ENCODE data around the gene KRT79. TPM values are rescaled to one million over a fixed set of nuclear protein-coding genes. Genes with fewer than 3 reads are reported as not detected.
"Not testable (repeated sequence)": the region's sequence is repeated elsewhere in the genome, so short reads cannot be mapped to it uniquely, and the experiment has no call there.

KRT79 gene
- total and polyA plus RNA-seq, 4 donors = not detected

GRCh38 chr12:52857500-52857899, 23.4 kb upstream of the KRT79 start:
- no peak for TF ChIP-seq RAD21 (IDR thresholded peaks at IDR 0.05)
- no peak for TF ChIP-seq JUND (IDR thresholded peaks at IDR 0.05)
- TF ChIP-seq EGR1 (IDR thresholded peaks at IDR 0.05; ENCODE audit: low read depth in 2 of 2) = no peak
- no peak for TF ChIP-seq RXRA (IDR thresholded peaks at IDR 0.05)
- TF ChIP-seq SP1 (IDR thresholded peaks at IDR 0.05) = no peak
- no peak for TF ChIP-seq HNF4A (conservative IDR thresholded peaks at IDR 0.05)
- no peak for TF ChIP-seq NR2F2 (IDR thresholded peaks at IDR 0.05)
- TF ChIP-seq GABPA (IDR thresholded peaks at IDR 0.05 in 1 of 2, conservative IDR thresholded peaks at IDR 0.05 in 1 of 2) = no peak
- H3K36me3 ChIP-seq (ENCODE audit: control insufficient read depth in 4 of 4, insufficient read depth in 3 of 4, low read depth in 1 of 4, low read length in 3 of 4) = no peaks in the 10 kb centered on the region
- no peak overlapping the region for H3K27ac ChIP-seq (ENCODE audit: low read depth in 1 of 2, low read length in 2 of 2)
- H3K4me1 ChIP-seq (ENCODE audit: control insufficient read depth in 4 of 4, insufficient read depth in 4 of 4, low read length in 3 of 4) = no peaks in the 10 kb centered on the region
- peaks cover 0 to 4% (median 0%) of the 10 kb centered on the region in 4 donors for H3K27me3 ChIP-seq (ENCODE audit: control insufficient read depth in 4 of 4, insufficient read depth in 4 of 4, low read length in 3 of 4)
- H3K9ac ChIP-seq (ENCODE audit: low read depth in 1 of 2, low read length in 2 of 2) = no peak overlapping the region
- H3K4me3 ChIP-seq (ENCODE audit: low read depth in 1 of 3, low read length in 3 of 3) = no peak overlapping the region
- no peak for DNase-seq (ENCODE audit: low spot score)
- 92% methylated on average over 3 of the region's 3 CpGs for WGBS
- H3K9me3 ChIP-seq (ENCODE audit: control insufficient read depth in 4 of 4, low read length in 3 of 4) = no peaks in the 10 kb centered on the region

- Histone ChIP-seq H3K9me3 (ENCODE audit: control insufficient read depth in 4 of 4, low read length in 3 of 4) (no peaks in the 10 kb centered on the region), H3K4me3 (ENCODE audit: low read depth in 1 of 3, low read length in 3 of 3) (no peak overlapping the region), H3K4me1 (ENCODE audit: control insufficient read depth in 4 of 4, insufficient read depth in 4 of 4, low read length in 3 of 4) (no peaks in the 10 kb centered on the region), H3K27me3 (ENCODE audit: control insufficient read depth in 4 of 4, insufficient read depth in 4 of 4, low read length in 3 of 4) (peaks cover 0 to 4% (median 0%) of the 10 kb centered on the region in 4 donors), H3K9ac (ENCODE audit: low read depth in 1 of 2, low read length in 2 of 2) (no peak overlapping the region), H3K27ac (ENCODE audit: low read depth in 1 of 2, low read length in 2 of 2) (no peak overlapping the region), H3K36me3 (ENCODE audit: control insufficient read depth in 4 of 4, insufficient read depth in 3 of 4, low read depth in 1 of 4, low read length in 3 of 4) (no peaks in the 10 kb centered on the region)
- DNase-seq (ENCODE audit: low spot score) = no peak
- no peak for TF ChIP-seq YY1 (IDR thresholded peaks at IDR 0.05)
- no peak for TF ChIP-seq REST (IDR thresholded peaks at IDR 0.05)
- TF ChIP-seq EGR1 (IDR thresholded peaks at IDR 0.05; ENCODE audit: low read depth in 2 of 2) = no peak
- TF ChIP-seq JUND (IDR thresholded peaks at IDR 0.05) = no peak
- no peak for TF ChIP-seq MAX (IDR thresholded peaks at IDR 0.05)
- 93% methylated on average over 3 of the region's 3 CpGs for WGBS
Observed at GRCh38 chr12:52856787-52857186, 22.7 kb upstream of the KRT79 start.

- not testable (repeated sequence) for H3K4me3 ChIP-seq (ENCODE audit: low read depth in 1 of 3, low read length in 3 of 3); DNase-seq (ENCODE audit: low spot score); H3K9ac ChIP-seq (ENCODE audit: low read depth in 1 of 2, low read length in 2 of 2); H3K36me3 ChIP-seq (ENCODE audit: control insufficient read depth in 4 of 4, insufficient read depth in 3 of 4, low read depth in 1 of 4, low read length in 3 of 4); H3K9me3 ChIP-seq (ENCODE audit: control insufficient read depth in 4 of 4, low read length in 3 of 4); H3K27me3 ChIP-seq (ENCODE audit: control insufficient read depth in 4 of 4, insufficient read depth in 4 of 4, low read length in 3 of 4); H3K4me1 ChIP-seq (ENCODE audit: control insufficient read depth in 4 of 4, insufficient read depth in 4 of 4, low read length in 3 of 4); H3K27ac ChIP-seq (ENCODE audit: low read depth in 1 of 2, low read length in 2 of 2)
- WGBS = 98% methylated on average over 2 of the region's 2 CpGs
Observed at GRCh38 chr12:52856077-52856476, 22.0 kb upstream of the KRT79 start.

- DNase-seq (ENCODE audit: low spot score) = no peak
- H3K4me3 ChIP-seq (ENCODE audit: low read depth in 1 of 3, low read length in 3 of 3) = no peak overlapping the region
- no peaks in the 10 kb centered on the region for H3K9me3 ChIP-seq (ENCODE audit: control insufficient read depth in 4 of 4, low read length in 3 of 4)
- no peaks in the 10 kb centered on the region for H3K36me3 ChIP-seq (ENCODE audit: control insufficient read depth in 4 of 4, insufficient read depth in 3 of 4, low read depth in 1 of 4, low read length in 3 of 4)
- peaks cover 0 to 4% (median 0%) of the 10 kb centered on the region in 4 donors for H3K27me3 ChIP-seq (ENCODE audit: control insufficient read depth in 4 of 4, insufficient read depth in 4 of 4, low read length in 3 of 4)
- H3K9ac ChIP-seq (ENCODE audit: low read depth in 1 of 2, low read length in 2 of 2) = no peak overlapping the region
- no peak overlapping the region for H3K27ac ChIP-seq (ENCODE audit: low read depth in 1 of 2, low read length in 2 of 2)
- no peaks in the 10 kb centered on the region for H3K4me1 ChIP-seq (ENCODE audit: control insufficient read depth in 4 of 4, insufficient read depth in 4 of 4, low read length in 3 of 4)
- TF ChIP-seq EGR1 (IDR thresholded peaks at IDR 0.05; ENCODE audit: low read depth in 2 of 2) (no peak), FOXA2 (IDR thresholded peaks at IDR 0.05) (no peak), SP1 (IDR thresholded peaks at IDR 0.05) (no peak), NR2F2 (IDR thresholded peaks at IDR 0.05) (no peak), ATF3 (IDR thresholded peaks at IDR 0.05) (no peak), JUND (IDR thresholded peaks at IDR 0.05) (no peak), GABPA (IDR thresholded peaks at IDR 0.05 in 1 of 2, conservative IDR thresholded peaks at IDR 0.05 in 1 of 2) (no peak), ZBTB33 (IDR thresholded peaks at IDR 0.05) (no peak), YY1 (IDR thresholded peaks at IDR 0.05) (no peak), TAF1 (conservative IDR thresholded peaks at IDR 0.05) (no peak), RAD21 (IDR thresholded peaks at IDR 0.05) (no peak)
Observed at GRCh38 chr12:52851787-52852186, 17.7 kb upstream of the KRT79 start.
